Endometrium (tissue), 2 donors: ENCODE data around the gene DHTKD1.
"Not testable (repeated sequence)": the region's sequence is repeated elsewhere in the genome, so short reads cannot be mapped to it uniquely, and the experiment has no call there.

Source experiments
- FAIRE-seq: peaks from 2 replicates; lab custom pipeline; 2012; peaks lifted over from hg19 to GRCh38; lab: Jason Lieb, UNC
- donor health status: control.
- donor health status: control.

The DHTKD1 gene

GRCh38 chr10:12140038-12140437 lies 71.3 kb downstream of the DHTKD1 start:
- no peak for FAIRE-seq

- FAIRE-seq: no peak
These were observed 75.8 kb downstream of the DHTKD1 start for GRCh38 chr10:12144538-12144937.

DNA sequence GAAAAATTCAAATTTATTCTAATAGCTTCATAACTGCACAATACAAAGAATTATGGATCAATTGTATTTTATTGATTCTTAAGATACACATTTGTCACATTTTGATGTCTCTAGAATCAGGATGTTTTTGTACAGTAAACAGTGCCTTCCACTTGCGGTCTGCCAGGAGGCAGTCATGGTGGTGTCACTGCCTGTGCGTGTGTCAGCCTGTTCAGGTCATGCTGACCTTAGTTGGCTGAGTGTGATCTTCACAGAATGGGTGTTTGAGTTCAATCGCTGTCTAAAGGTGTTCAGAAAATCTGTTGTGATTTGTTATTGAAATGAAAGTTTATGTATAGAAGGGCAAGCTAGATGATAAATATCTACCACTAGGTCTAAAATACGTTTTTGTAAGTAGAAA lies 81.4 kb downstream of the DHTKD1 start:
- FAIRE-seq: no peak

- FAIRE-seq: no peak
These were observed 85.8 kb downstream of the DHTKD1 start for GRCh38 chr10:12154516-12154915.

DNA sequence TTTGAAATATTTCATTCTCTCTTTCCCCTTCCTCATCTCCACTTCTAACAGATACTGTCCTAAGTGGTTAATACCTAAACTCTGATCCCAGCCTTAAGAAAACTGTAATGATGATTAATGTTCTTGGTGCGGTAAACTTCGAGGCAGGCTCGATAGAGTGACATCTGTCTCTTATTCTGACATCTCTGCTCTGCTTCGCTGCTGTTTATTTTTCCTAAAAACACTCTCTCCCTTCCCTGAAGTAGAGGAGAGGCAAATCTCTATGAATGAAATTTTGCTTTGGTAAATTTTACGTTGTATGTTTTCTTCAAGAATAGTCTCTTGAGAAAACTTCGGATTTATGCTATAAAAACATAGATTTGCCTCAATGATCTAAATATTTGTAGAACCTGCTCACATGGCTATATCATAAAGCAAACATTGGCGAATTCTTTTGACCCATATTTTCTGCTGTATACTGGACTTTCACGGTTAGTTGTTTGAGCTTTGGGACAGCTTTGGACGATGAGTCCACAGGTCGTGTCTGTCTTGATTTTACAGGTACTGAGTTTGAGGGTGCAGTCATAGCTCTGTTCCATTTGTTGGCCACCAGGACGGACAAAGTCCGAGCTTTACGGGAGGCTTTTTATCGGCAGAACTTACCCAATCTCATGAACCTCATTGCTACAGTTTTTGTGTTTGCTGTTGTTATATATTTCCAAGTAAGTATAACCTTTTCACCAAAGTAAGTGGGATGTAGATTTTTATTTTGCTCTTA lies 87.8 kb downstream of the DHTKD1 start:
- FAIRE-seq: no peak

- FAIRE-seq: no peak
These were observed 89.4 kb downstream of the DHTKD1 start for GRCh38 chr10:12158111-12158510.

GRCh38 chr10:12160664-12161063 lies 91.9 kb downstream of the DHTKD1 start:
- FAIRE-seq: no peak

GRCh38 chr10:12162927-12163326 lies 94.2 kb downstream of the DHTKD1 start:
- FAIRE-seq: no peak

DNA sequence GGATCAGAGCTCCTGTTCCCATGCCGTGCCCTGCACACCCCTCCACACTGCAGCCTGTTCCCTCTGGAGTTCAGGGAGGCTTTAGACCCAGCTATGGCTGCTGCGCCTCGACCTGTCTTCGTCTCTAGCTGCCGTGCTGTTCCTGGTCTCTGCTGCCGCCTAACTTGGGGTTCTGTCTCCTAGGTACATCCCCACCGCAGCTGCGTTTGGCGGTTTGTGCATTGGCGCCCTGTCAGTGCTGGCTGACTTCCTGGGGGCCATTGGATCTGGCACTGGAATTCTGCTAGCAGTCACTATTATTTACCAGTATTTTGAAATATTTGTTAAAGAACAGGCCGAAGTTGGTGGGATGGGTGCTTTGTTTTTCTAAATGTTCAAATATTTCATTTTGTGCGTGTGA lies 95.3 kb downstream of the DHTKD1 start:
- FAIRE-seq: no peak

DNA sequence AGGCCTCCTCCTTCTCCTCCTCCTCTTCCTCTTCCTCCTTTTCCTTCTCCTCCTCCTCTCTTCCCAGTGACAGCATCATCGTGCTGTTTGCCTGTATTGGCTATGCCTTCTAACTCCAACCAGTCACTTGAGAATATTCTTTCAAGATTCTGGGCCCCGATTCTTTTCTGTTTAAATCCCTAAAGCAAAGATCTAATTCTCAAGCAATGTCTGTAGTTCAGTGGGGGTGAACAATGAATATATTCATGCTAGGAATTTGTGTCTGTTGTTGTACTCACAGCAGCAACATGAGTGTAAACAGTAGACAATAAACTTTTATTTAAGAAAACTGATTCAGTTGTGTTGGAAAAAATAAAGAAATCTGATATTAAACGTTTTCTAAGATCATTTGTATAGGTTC lies 96.3 kb downstream of the DHTKD1 start:
- no peak for FAIRE-seq

GRCh38 chr10:12165999-12166775 lies 97.4 kb downstream of the DHTKD1 start:
- no peak for FAIRE-seq

- not testable (repeated sequence) for FAIRE-seq
These were observed 102.8 kb downstream of the DHTKD1 start for GRCh38 chr10:12171512-12171911.
